DND-41 (cell line): Measurements from ENCODE around the gene L3MBTL4.

Experiments
- ATAC-seq: fragments of 200-7000 bp; cut with Tn5 transposase; 3 replicates; pipeline ENCODE4 v1.9.1; 2021; ENCODE audit warnings: low read depth; ENCODE audit not compliant: insufficient read depth
- DNase-seq: peaks from one replicate; pipeline ENCODE4 v3.0.0-alpha.2; 2020
- H2AFZ ChIP-seq: 2 replicates; pipeline ENCODE4 v1.6.0; 2012; ENCODE audit warnings: low read depth, low read length
- H3K27ac ChIP-seq: 2 replicates; pipeline ENCODE4 v1.5.1; 2012; ENCODE audit warnings: low read length, inconsistent platforms
- H3K27me3 ChIP-seq: fragments of 200-600 bp; sonication (generic); 2 replicates; pipeline ENCODE4 v1.6.0; 2012; ENCODE audit warnings: low read length, mild to moderate bottlenecking, inconsistent platforms; ENCODE audit not compliant: insufficient read depth, poor library complexity
- H3K36me3 ChIP-seq: 2 replicates; pipeline ENCODE4 v1.5.1; 2012; ENCODE audit warnings: low read length, inconsistent platforms; ENCODE audit not compliant: insufficient read depth
- H3K4me1 ChIP-seq: 2 replicates; pipeline ENCODE4 v1.5.1; 2012; ENCODE audit warnings: mild to moderate bottlenecking, low read length; ENCODE audit not compliant: insufficient read depth
- H3K4me2 ChIP-seq: 2 replicates; pipeline ENCODE4 v1.6.0; 2012; ENCODE audit warnings: mild to moderate bottlenecking, moderate library complexity, low read length, inconsistent platforms; ENCODE audit not compliant: insufficient read depth
- H3K4me3 ChIP-seq, 2 experiments: fragments of 200-600 bp in 1 of 2; shearing (Covaris generic) in 1 of 2; 2 replicates each; pipeline ENCODE4 v1.5.1; 2012 to 2016; ENCODE audit warnings: inconsistent platforms in 2 of 2, low read length in 2 of 2, mild to moderate bottlenecking in 2 of 2, low read depth in 1 of 2, moderate library complexity in 1 of 2
- H3K79me2 ChIP-seq: 2 replicates; pipeline ENCODE4 v1.6.0; 2012; ENCODE audit warnings: low read length, inconsistent platforms; ENCODE audit not compliant: insufficient read depth
- H3K9ac ChIP-seq: 2 replicates; pipeline ENCODE4 v1.6.0; 2012; ENCODE audit warnings: low read depth, mild to moderate bottlenecking, inconsistent platforms, low read length, moderate library complexity
- H3K9me3 ChIP-seq: 2 replicates; pipeline ENCODE4 v1.5.1; 2012; ENCODE audit warnings: low read length, moderate library complexity, mild to moderate bottlenecking, inconsistent platforms; ENCODE audit not compliant: insufficient read depth, severe bottlenecking
- H4K20me1 ChIP-seq: 2 replicates; pipeline ENCODE4 v1.6.0; 2012; ENCODE audit warnings: low read length; ENCODE audit not compliant: insufficient read depth
- EZH2 ChIP-seq: IDR thresholded peaks from 3 replicates; pipeline ENCODE4 v1.6.1; 2012; ENCODE audit warnings: borderline replicate concordance, low read depth, mild to moderate bottlenecking, moderate library complexity, low read length, inconsistent platforms; ENCODE audit not compliant: severe bottlenecking
- TF ChIP-seq, protein P1 (sequence below): IDR thresholded peaks from 2 replicates; pipeline ENCODE4 v1.5.1; 2012; ENCODE audit warnings: borderline replicate concordance, low read length, moderate library complexity, mild to moderate bottlenecking; ENCODE audit not compliant: poor library complexity, severe bottlenecking; ENCODE audit errors: extremely low read depth

Gene L3MBTL4

DNA sequence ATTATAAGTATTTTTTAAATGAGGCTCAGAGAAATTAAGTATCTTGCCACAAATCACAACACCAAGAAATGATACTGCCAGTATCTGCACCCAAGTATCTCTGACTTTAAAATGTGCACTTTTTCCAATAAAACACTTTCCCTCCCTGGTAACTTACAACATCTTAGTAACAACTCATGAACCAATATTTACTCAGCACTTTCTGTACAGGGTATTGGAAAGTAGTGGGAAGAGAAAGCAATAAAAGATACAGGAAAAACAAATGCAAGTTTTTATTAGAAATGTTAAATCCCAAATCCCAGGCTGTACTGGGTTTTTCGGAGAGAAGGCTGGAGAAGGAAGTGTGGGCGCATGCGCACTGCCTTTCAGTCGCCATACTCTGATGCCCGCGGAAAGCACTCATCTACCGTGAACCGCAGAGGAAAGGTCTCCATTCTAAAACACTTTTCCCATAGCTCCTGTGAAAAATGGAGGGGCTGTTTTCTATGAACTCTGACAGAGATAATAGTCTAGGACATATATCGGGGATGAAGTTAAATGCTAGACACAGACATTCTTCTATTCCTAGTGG is 52.1 kb downstream of the L3MBTL4 start:
- Histone ChIP-seq H3K27ac (no peak overlapping the region), H4K20me1 (no peaks in the 10 kb centered on the region), H3K4me3 (no peak overlapping the region), H3K4me1 (no peaks in the 10 kb centered on the region), H3K36me3 (no peaks in the 10 kb centered on the region), H3K4me2 (no peak overlapping the region), H3K27me3 (no peaks in the 10 kb centered on the region), H2AFZ (no peak overlapping the region), H3K9me3 (peaks cover 2% of the 10 kb centered on the region), H3K9ac (no peak overlapping the region), H3K79me2 (no peaks in the 10 kb centered on the region)
- TF ChIP-seq, protein P1, sequence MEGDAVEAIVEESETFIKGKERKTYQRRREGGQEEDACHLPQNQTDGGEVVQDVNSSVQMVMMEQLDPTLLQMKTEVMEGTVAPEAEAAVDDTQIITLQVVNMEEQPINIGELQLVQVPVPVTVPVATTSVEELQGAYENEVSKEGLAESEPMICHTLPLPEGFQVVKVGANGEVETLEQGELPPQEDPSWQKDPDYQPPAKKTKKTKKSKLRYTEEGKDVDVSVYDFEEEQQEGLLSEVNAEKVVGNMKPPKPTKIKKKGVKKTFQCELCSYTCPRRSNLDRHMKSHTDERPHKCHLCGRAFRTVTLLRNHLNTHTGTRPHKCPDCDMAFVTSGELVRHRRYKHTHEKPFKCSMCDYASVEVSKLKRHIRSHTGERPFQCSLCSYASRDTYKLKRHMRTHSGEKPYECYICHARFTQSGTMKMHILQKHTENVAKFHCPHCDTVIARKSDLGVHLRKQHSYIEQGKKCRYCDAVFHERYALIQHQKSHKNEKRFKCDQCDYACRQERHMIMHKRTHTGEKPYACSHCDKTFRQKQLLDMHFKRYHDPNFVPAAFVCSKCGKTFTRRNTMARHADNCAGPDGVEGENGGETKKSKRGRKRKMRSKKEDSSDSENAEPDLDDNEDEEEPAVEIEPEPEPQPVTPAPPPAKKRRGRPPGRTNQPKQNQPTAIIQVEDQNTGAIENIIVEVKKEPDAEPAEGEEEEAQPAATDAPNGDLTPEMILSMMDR = no peak
- no peak for TF ChIP-seq EZH2
- ATAC-seq (no peak), DNase-seq (no peak)

DNA sequence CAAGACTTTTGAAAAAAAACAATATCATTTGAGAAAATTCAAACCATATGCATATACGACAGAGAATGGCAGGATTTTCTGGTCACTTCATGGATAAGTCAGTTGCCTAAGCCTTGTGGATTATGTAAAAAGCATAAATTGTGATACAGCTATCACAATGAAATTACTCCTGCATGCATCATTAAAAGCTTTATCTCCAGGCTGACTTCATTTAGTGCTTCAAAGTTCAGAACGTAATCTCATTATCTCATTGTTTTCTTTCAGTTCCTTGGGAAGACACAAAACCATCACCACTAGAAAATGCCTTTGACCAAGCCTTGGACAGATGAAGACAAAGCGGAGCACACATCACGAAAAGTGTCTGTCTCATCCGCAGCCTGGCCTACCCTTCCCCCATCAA is 57.0 kb downstream of the L3MBTL4 start:
- H3K4me2 ChIP-seq = no peak overlapping the region
- no peak overlapping the region for H3K4me3 ChIP-seq
- H3K36me3 ChIP-seq = no peaks in the 10 kb centered on the region

GRCh38 chr18:6355789-6356589 is 58.7 kb downstream of the L3MBTL4 start:
- Histone ChIP-seq H3K4me3 (no peak overlapping the region), H3K36me3 (no peaks in the 10 kb centered on the region)
- ATAC-seq = no peak

More for the DNA sequence above, 57.0 kb downstream of the L3MBTL4 start:
- no peak overlapping the region for H3K27ac ChIP-seq
- no peak for ATAC-seq
- H3K79me2 ChIP-seq = no peaks in the 10 kb centered on the region
- H3K9ac ChIP-seq = no peak overlapping the region
- H3K27me3 ChIP-seq = no peaks in the 10 kb centered on the region
- no peaks in the 10 kb centered on the region for H3K4me1 ChIP-seq
- H3K9me3 ChIP-seq = peaks cover 3% of the 10 kb centered on the region
- TF ChIP-seq, protein P1 = no peak
- TF ChIP-seq EZH2 = no peak
- no peak overlapping the region for H2AFZ ChIP-seq
- no peak for DNase-seq
- H4K20me1 ChIP-seq = no peaks in the 10 kb centered on the region

More at GRCh38 chr18:6355789-6356589, 58.7 kb downstream of the L3MBTL4 start:
- H3K4me2 ChIP-seq = no peak overlapping the region
- no peaks in the 10 kb centered on the region for H3K79me2 ChIP-seq
- no peak overlapping the region for H3K9ac ChIP-seq
- H4K20me1 ChIP-seq = no peaks in the 10 kb centered on the region
- no peaks in the 10 kb centered on the region for H3K27me3 ChIP-seq
- TF ChIP-seq, protein P1 = no peak
- no peak for TF ChIP-seq EZH2
- DNase-seq = no peak
- H3K27ac ChIP-seq = no peak overlapping the region
- H2AFZ ChIP-seq = no peak overlapping the region
- no peaks in the 10 kb centered on the region for H3K4me1 ChIP-seq
- peaks cover 3% of the 10 kb centered on the region for H3K9me3 ChIP-seq
